ENCODE data around the gene CD34.

The CD34 gene

DNA sequence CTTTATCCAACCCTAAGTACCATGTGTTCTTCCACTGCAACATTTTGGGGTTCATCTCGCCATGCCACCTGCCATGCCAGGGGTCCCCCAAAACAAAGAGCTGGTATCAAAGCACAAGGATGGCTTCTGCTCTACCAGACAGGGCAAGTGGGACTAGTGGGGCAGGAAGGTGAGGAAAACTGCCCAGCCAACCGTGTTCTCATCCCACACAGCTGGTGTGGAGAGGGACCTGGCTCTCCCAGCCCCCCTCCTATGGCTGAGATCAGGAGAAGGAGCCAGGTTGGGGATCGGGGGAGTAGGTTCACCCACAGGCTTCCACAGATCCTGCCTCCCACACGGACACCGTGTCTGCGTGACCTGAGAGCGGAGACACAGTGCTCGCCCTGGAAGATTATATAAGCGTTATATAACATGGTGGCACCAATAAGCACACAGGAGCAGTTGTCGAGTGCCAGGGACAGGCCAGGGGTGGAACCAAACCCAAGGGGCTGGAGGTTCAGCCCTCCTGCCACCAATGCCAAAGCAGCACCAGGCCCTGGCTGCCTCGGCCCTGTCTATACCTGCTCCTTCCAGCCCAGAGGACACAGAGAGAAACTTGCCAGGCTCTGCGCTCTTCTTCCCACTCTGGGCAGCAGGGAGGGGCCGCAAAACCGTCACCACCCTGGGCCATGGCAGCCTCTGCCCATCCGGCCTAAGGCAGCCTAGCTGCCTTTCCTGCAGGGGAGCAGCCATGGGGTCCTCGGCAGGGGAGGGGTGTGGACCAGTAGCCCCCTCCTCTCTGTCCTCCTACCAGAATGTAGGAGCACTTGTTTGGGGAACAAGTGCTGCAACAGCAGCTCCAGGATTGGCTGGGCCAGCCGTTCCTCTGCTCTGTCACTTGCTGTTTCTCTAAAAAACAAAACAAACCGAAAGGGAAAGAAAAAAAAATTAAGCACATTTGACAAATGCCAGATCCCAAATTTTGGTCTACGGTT lies 43.5 kb downstream of the CD34 start:
- no peak for DNase-seq (ENCODE audit: low read depth, low spot score)
- no peak for TF ChIP-seq CTCF (IDR thresholded peaks at IDR 0.05; ENCODE audit: insufficient read depth, low read length, missing control alignments)
- CTCF ChIA-PET, result interaction anchor here (0.6 to 31.5 kb wide), 16 partner anchors 8 to 131 kb away, joined by 3 to 547 read pairs (median 10); no protein-coding TSS in a partner anchor
- H3K4me3 ChIP-seq (ENCODE audit: low read depth, low read length), result peak overlapping the region; percentile 67; the same call in 1 of the 2 replicates
- POLR2A ChIA-PET, result no interaction called here

DNA sequence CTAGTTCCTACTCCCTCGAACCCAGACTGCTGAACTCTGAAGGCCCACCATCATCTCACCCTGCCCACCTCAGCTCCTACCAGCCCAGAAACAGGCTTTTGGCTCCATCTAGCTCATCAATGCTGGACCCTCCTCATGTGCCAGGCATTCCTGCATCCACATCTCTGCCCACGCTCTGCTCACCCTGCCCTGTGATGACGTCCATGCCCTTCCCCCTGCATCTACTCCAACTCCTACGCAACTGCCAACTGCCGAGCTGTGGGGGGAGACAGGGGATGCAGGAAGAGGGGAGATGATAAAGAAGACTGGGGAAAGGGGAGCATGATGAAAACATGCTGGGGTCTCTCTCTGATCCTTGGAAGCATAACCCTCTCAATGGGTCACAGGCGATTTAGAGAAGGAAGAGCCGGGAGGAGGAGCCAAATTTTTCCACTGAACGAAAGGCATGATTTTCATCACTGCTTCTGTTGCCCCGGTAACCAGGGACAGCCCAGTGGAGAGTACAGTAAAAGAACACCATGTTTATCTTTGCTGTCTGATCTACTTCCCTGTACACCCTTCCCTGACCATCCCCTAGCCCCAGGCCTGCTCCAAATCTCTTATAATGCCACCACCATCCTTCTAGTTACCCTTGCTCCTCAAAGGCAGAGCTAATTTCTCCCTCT lies 44.3 kb downstream of the CD34 start:
- no peak for TF ChIP-seq CTCF (IDR thresholded peaks at IDR 0.05; ENCODE audit: insufficient read depth, low read length, missing control alignments)
- DNase-seq (ENCODE audit: low read depth, low spot score), result no peak
- ChIA-PET POLR2A (no interaction called here), CTCF (interaction anchor here (1.1 to 31.5 kb wide), 5 partner anchors 8 to 36 kb away, joined by 3 to 547 read pairs (median 44); no protein-coding TSS in a partner anchor)
- H3K4me3 ChIP-seq (ENCODE audit: low read depth, low read length), result no peak overlapping the region

DNA sequence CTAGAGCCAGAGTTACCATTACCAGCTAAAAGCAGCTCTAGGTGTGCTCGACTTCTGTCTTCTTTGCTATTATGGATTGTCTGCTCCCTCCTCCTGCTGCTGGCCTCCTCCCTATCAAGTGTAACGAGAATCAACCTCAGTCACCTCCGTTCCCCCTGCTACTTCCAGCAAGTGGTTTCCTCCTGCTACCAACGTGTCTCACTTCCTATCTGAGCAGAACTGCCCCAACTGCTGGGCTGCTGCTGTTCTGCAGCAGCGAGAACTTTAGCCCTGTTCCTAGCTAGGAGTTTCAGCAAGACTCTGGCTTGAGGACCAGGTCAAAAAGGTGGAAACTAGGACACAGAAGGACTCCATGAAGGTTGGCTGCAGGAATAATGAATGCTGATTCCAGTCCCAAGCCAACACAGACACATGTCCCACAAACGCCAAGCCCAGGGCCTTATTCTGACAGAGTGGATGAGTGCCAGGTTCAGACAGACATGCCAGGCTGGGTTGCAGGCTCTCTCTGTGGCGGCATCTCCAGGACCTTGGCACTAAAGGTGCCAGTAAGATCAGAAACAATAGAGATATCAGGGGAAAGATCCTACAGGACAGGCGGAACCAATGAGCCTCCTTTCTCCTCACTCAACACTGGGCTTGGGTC lies 46.9 kb downstream of the CD34 start:
- H3K4me3 ChIP-seq (ENCODE audit: low read depth, low read length), result no peak overlapping the region
- no peak for DNase-seq (ENCODE audit: low read depth, low spot score)
- ChIA-PET POLR2A (no interaction called here), CTCF (interaction anchor here (1.3 to 31.5 kb wide), 4 partner anchors 16 to 99 kb away, joined by 3 to 547 read pairs (median 6); no protein-coding TSS in a partner anchor)
- no peak for TF ChIP-seq CTCF (IDR thresholded peaks at IDR 0.05; ENCODE audit: insufficient read depth, low read length, missing control alignments)

- POLR2A ChIA-PET, result interaction anchor here (0.7 kb wide), 1 partner anchor 35 kb away, joined by 5 read pairs; no protein-coding TSS in a partner anchor
- no peak overlapping the region for H3K4me3 ChIP-seq (ENCODE audit: low read depth, low read length)
- no peak for TF ChIP-seq CTCF (IDR thresholded peaks at IDR 0.05; ENCODE audit: insufficient read depth, low read length, missing control alignments)
- DNase-seq (ENCODE audit: low read depth, low spot score), result no peak
- CTCF ChIA-PET, result interaction anchor here (0.8 to 31.5 kb wide), 6 partner anchors 10 to 101 kb away, joined by 3 to 547 read pairs (median 4); no protein-coding TSS in a partner anchor
Measured at GRCh38 chr1:207862241-207862787, 48.6 kb downstream of the CD34 start.

- no peak for TF ChIP-seq CTCF (IDR thresholded peaks at IDR 0.05; ENCODE audit: insufficient read depth, low read length, missing control alignments)
- no peak for DNase-seq (ENCODE audit: low read depth, low spot score)
- ChIA-PET POLR2A (interaction anchor here (0.7 kb wide), 1 partner anchor 34 kb away, joined by 5 read pairs; no protein-coding TSS in a partner anchor), CTCF (interaction anchor here (0.8 to 31.5 kb wide), 6 partner anchors 11 to 102 kb away, joined by 3 to 547 read pairs (median 4); no protein-coding TSS in a partner anchor)
- H3K4me3 ChIP-seq (ENCODE audit: low read depth, low read length), result no peak overlapping the region
Measured at GRCh38 chr1:207861442-207862177, 49.3 kb downstream of the CD34 start.

Data from AG04449 (cell line).